Lower lobe of right lung (tissue), 2 donors: Measurements from ENCODE around the gene MTA1. TPM values are rescaled to one million over a fixed set of nuclear protein-coding genes. Genes with fewer than 3 reads are reported as not detected.
A peak's percentile ranks its signal among the peaks of the same experiment; 100 is the strongest.

Experiments used
- ATAC-seq, 2 donors: fragments of 200-7000 bp; cut with Tn5 transposase; one replicate each; pipeline ENCODE4 v1.9.1; 2020 to 2022; ENCODE audit warnings: mild to moderate bottlenecking in 2 of 2, moderate library complexity in 2 of 2
- DNase-seq: peaks from one replicate; pipeline ENCODE4 v3.0.0-alpha.2; 2020
- H3K27ac ChIP-seq: fragments of 200-600 bp; one replicate; pipeline ENCODE4 v1.8.0; 2022
- H3K27me3 ChIP-seq: fragments of 200-600 bp; one replicate; pipeline ENCODE4 v1.8.0; 2022; ENCODE audit warnings: low read depth
- H3K36me3 ChIP-seq: fragments of 200-600 bp; one replicate; pipeline ENCODE4 v1.8.0; 2022; ENCODE audit warnings: mild to moderate bottlenecking
- H3K4me1 ChIP-seq: fragments of 200-600 bp; one replicate; pipeline ENCODE4 v1.8.0; 2022
- H3K4me3 ChIP-seq: fragments of 200-600 bp; one replicate; pipeline ENCODE4 v1.8.0; 2022; ENCODE audit warnings: mild to moderate bottlenecking
- H3K9me3 ChIP-seq: fragments of 200-600 bp; one replicate; pipeline ENCODE4 v1.8.0; 2022
- CTCF ChIP-seq: fragments of 200-600 bp; IDR thresholded peaks from one replicate; pipeline ENCODE4 v1.8.0; 2022; ENCODE audit warnings: antibody characterized with exemption, mild to moderate bottlenecking
- intact Hi-C: fragments of 100-400 bp; cut with DNase I; formaldehyde crosslinking; loops from one replicate; pipeline ENCODE4 v1.11.0; 2022
- total RNA-seq: library from RNA; stranded (reverse); fragmentation: NEBNext Ultra II Directional; extraction: Animal tissue kit (Norgen Biotek cat#: 25700); gene quantifications from one replicate; pipeline ENCODE4 v1.2.1, GENCODE V29; 2021
- donor health status: DM: no; HTN: yes; CAD: no; lungs with severe emphysema.

Gene MTA1
- total RNA-seq, 1 donor from 2014 or later: 69.7 TPM

GRCh38 chr14:105495990-105496830, 76.6 kb downstream of the MTA1 start:
- no peak for ATAC-seq
- intact Hi-C loops: no loop called here
- no peaks in the 10 kb centered on the region for H3K27me3 ChIP-seq
- peak; percentile 39 for DNase-seq
- H3K36me3 ChIP-seq: peaks cover 14% of the 10 kb centered on the region
- H3K4me3 ChIP-seq: no peak overlapping the region
- no peak for TF ChIP-seq CTCF
- H3K27ac ChIP-seq: no peak overlapping the region
- H3K9me3 ChIP-seq: no peaks in the 10 kb centered on the region
- H3K4me1 ChIP-seq: no peaks in the 10 kb centered on the region

GRCh38 chr14:105496831-105497591, 77.4 kb downstream of the MTA1 start:
- Histone ChIP-seq H3K27ac (no peak overlapping the region), H3K4me3 (no peak overlapping the region), H3K4me1 (no peaks in the 10 kb centered on the region), H3K36me3 (peaks cover 14% of the 10 kb centered on the region), H3K9me3 (no peaks in the 10 kb centered on the region), H3K27me3 (no peaks in the 10 kb centered on the region)
- intact Hi-C loops: no loop called here
- no peak for TF ChIP-seq CTCF
- ATAC-seq (no peak), DNase-seq (peak; percentile 44)

- Histone ChIP-seq H3K27me3 (no peaks in the 10 kb centered on the region), H3K36me3 (peaks cover 14% of the 10 kb centered on the region), H3K27ac (no peak overlapping the region), H3K4me3 (no peak overlapping the region), H3K4me1 (no peaks in the 10 kb centered on the region), H3K9me3 (no peaks in the 10 kb centered on the region)
- ATAC-seq (no peak), DNase-seq (peak; percentile 41)
- intact Hi-C loops: no loop called here
- no peak for TF ChIP-seq CTCF
Observed at GRCh38 chr14:105497671-105498429, 78.2 kb downstream of the MTA1 start.

GRCh38 chr14:105498430-105499255, 79.0 kb downstream of the MTA1 start:
- H3K4me3 ChIP-seq: no peak overlapping the region
- ATAC-seq (no peak), DNase-seq (peak; percentile 42)
- intact Hi-C loops: no loop called here
- H3K27me3 ChIP-seq: no peaks in the 10 kb centered on the region
- H3K36me3 ChIP-seq: peaks cover 14% of the 10 kb centered on the region
- no peaks in the 10 kb centered on the region for H3K4me1 ChIP-seq
- TF ChIP-seq CTCF: no peak
- H3K9me3 ChIP-seq: no peaks in the 10 kb centered on the region
- H3K27ac ChIP-seq: no peak overlapping the region
